Breast epithelium (tissue), 3 donors: Measurements from ENCODE around the gene ZNF292.

Experiments used
- CTCF ChIP-seq, 3 donors: fragments of 450-650 bp; IDR thresholded peaks; one replicate each; pipeline ENCODE4 v1.5.1; 2016 to 2017; ENCODE audit warnings: antibody characterized with exemption in 3 of 3, mild to moderate bottlenecking in 3 of 3, moderate library complexity in 3 of 3
- POLR2A ChIP-seq: fragments of 450-650 bp; IDR thresholded peaks from one replicate; pipeline ENCODE4 v1.6.1; 2016; ENCODE audit warnings: antibody characterized with exemption, mild to moderate bottlenecking, moderate library complexity

GRCh38 chr6:87118054-87118453 lies 37.3 kb upstream of the ZNF292 start:
- no peak for TF ChIP-seq POLR2A
- TF ChIP-seq CTCF (IDR thresholded peaks at IDR 0.05) = no peak
